ENCODE measurements around the gene TBX19.

- no peak for TF ChIP-seq CTCF (IDR thresholded peaks at IDR 0.05)
- no peak for TF ChIP-seq POLR2A (IDR thresholded peaks at IDR 0.05)
- no peak for TF ChIP-seq POLR2AphosphoS5 (IDR thresholded peaks at IDR 0.05)
Measured at GRCh38 chr1:168338589-168339503, 58.2 kb downstream of the TBX19 start.
